T-helper 17 cell (primary cell): ENCODE data around the gene NXPH2. TPM values are rescaled to one million over a fixed set of nuclear protein-coding genes. Genes with fewer than 3 reads are reported as not detected.
"Not testable (repeated sequence)": the region's sequence is repeated elsewhere in the genome, so short reads cannot be mapped to it uniquely, and the experiment has no call there.

Experiments
- ATAC-seq: fragments of 150-1000 bp; cut with Tn5 transposase; 2 replicates; pipeline ENCODE4 v1.10.0; 2021; ENCODE audit warnings: mild to moderate bottlenecking, moderate library complexity
- DNase-seq, 3 donors: peaks; one replicate each; pipeline versions ENCODE4 v3.0.0 to v3.0.0-alpha.2; 2020 to 2021
- H3K9me3 ChIP-seq: one replicate; pipeline ENCODE4 v1.7.0; 2013; ENCODE audit warnings: low read length, mild to moderate bottlenecking; ENCODE audit not compliant: control insufficient read depth, poor library complexity, severe bottlenecking
- H3K27ac Mint-ChIP-seq: one replicate; pipeline ENCODE4 v1.8.0; 2022; ENCODE audit warnings: mild to moderate bottlenecking, moderate library complexity, mixed read lengths
- H3K27me3 Mint-ChIP-seq: one replicate; pipeline ENCODE4 v1.8.0; 2022; ENCODE audit warnings: mixed read lengths
- H3K36me3 Mint-ChIP-seq: one replicate; pipeline ENCODE4 v1.8.0; 2022; ENCODE audit warnings: low read depth, mixed read lengths
- H3K4me1 Mint-ChIP-seq: one replicate; pipeline ENCODE4 v1.8.0; 2022; ENCODE audit warnings: mild to moderate bottlenecking, mixed read lengths
- H3K4me3 Mint-ChIP-seq: one replicate; pipeline ENCODE4 v1.8.0; 2022; ENCODE audit warnings: mild to moderate bottlenecking, moderate library complexity, mixed read lengths
- total RNA-seq, 4 donors: library from RNA in 2 of 4; stranded (reverse) in 2 of 4; gene quantifications; one replicate each; pipeline ENCODE4 v1.2.3 and lab custom pipeline; 2022 to 2026

NXPH2 gene
- total RNA-seq, 2 donors from 2014 or later, result not detected

DNA sequence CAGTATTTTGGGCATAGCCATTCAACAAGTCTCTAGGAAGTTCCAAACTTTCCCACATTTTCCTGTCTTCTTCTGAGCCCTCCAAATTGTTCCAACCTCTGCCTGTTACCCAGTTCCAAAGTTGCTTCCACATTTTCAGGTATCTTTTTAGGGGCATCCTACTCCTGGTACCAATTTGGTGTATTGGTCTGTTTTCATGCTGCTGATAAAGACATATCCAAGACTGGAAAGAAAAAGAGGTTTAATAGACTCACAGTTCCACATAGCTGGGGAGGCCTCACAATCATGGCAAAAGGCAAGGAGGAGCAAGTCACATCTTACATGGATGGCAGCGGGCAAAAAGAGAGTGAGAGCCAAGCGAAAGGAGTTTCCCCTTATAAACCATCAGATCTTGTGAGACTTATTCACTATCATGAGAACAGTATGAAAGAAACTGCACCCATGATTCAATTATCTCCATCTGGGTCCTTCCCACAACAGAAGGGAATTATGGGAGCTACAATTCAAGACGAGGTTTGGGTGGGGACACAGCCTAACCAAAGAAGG is 43.1 kb downstream of the NXPH2 start:
- not testable (repeated sequence) for ATAC-seq, H3K27me3 Mint-ChIP-seq, H3K36me3 Mint-ChIP-seq, DNase-seq, H3K27ac Mint-ChIP-seq, H3K4me3 Mint-ChIP-seq, H3K4me1 Mint-ChIP-seq, H3K9me3 ChIP-seq

DNA sequence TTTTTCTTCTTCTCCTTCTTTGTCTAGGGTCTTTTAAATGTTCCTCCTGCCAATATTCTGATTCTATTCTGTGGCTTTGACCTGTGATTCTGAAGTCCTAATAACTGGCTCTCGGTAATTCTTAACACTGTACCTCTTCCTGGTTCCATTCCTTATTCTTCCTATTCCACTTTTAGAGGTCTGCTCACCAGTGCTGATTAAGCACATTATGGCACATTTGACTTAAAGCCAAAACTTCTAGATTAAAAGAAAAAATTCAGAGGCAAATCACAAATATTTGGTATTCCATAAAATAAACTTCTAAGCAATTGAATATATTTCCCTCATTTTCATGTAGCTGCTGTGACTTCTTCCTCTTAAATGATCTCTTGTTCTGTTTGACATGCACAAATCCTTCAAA is 47.5 kb downstream of the NXPH2 start:
- no peaks in the 10 kb centered on the region for H3K9me3 ChIP-seq
- H3K27ac Mint-ChIP-seq, result no peak overlapping the region
- H3K27me3 Mint-ChIP-seq, result no peaks in the 10 kb centered on the region
- ATAC-seq, result no peak
- no peak for DNase-seq
- no peak overlapping the region for H3K4me3 Mint-ChIP-seq
- H3K36me3 Mint-ChIP-seq, result no peaks in the 10 kb centered on the region
- no peaks in the 10 kb centered on the region for H3K4me1 Mint-ChIP-seq

DNA sequence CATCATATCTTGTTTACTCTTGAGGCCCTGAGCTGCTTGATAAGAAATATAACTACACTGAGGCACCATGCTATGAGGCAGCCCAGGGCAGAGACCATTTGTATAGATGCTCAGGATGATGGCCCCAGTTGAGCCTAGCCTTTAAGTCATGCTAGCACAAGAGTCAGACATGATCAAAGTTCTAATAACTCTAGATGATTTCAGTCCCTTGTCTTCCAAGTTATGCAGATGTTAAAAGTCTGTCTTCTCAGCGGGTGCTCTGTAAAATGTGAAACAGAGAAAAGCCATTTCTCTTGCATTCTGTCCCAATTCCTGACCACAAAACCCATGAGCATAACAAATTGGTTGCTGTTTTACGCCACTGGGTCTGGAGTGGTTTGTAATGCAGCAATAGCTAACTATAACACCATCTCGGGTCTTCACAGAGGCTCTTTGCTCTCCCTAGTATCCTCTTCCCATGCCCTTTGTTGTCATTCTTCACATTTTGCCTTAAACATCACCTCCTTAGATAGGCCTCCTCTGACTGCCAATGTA is 49.6 kb downstream of the NXPH2 start:
- H3K27ac Mint-ChIP-seq, result no peak overlapping the region
- no peak overlapping the region for H3K4me3 Mint-ChIP-seq
- no peaks in the 10 kb centered on the region for H3K4me1 Mint-ChIP-seq
- H3K27me3 Mint-ChIP-seq, result no peaks in the 10 kb centered on the region
- ATAC-seq (no peak), DNase-seq (no peak)
- H3K36me3 Mint-ChIP-seq, result no peaks in the 10 kb centered on the region
- no peaks in the 10 kb centered on the region for H3K9me3 ChIP-seq

DNA sequence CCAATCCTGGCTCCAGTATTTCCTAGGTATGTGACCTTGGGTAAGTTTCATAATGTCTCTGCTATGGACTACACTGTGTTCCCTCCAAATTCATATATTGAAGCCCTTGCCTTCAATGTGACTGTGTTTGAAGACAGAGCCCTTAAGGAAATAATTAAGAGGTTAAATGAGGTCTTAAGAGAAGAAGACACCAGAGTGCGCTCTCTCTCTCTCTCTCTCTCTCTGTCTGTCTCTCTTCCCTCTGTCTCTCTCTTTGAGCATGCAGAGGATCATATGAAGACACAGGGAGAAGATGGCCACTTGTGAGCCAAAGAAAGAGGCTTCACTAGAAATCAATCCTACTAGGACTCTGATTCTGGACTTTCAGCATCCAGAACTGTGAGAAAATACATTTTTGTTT is 52.2 kb downstream of the NXPH2 start:
- no peaks in the 10 kb centered on the region for H3K4me1 Mint-ChIP-seq
- H3K9me3 ChIP-seq, result no peaks in the 10 kb centered on the region
- H3K4me3 Mint-ChIP-seq, result no peak overlapping the region
- no peaks in the 10 kb centered on the region for H3K27me3 Mint-ChIP-seq
- no peak overlapping the region for H3K27ac Mint-ChIP-seq
- DNase-seq (no peak), ATAC-seq (no peak)
- H3K36me3 Mint-ChIP-seq, result no peaks in the 10 kb centered on the region

DNA sequence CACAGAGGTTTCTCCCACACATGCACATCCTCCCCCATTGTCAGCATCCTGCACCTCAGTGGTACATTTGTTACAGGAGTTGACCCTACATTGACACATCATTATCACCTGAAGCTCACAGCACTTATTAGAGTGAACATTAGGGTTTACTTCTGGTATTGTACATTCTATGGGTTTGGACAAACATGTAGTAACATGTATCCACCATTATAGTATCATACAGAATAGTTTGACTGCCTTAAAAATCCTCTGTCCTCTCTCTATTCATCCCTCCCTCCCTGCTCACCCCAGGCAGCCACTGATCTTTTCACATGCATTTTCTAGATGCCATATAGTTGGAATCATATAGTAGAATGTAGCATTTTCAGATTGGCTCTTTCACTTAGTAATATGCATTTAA is 53.5 kb downstream of the NXPH2 start:
- ATAC-seq (no peak), DNase-seq (no peak)
- no peaks in the 10 kb centered on the region for H3K27me3 Mint-ChIP-seq
- no peaks in the 10 kb centered on the region for H3K36me3 Mint-ChIP-seq
- H3K4me1 Mint-ChIP-seq, result no peaks in the 10 kb centered on the region
- H3K4me3 Mint-ChIP-seq, result no peak overlapping the region
- no peak overlapping the region for H3K27ac Mint-ChIP-seq
- no peaks in the 10 kb centered on the region for H3K9me3 ChIP-seq

DNA sequence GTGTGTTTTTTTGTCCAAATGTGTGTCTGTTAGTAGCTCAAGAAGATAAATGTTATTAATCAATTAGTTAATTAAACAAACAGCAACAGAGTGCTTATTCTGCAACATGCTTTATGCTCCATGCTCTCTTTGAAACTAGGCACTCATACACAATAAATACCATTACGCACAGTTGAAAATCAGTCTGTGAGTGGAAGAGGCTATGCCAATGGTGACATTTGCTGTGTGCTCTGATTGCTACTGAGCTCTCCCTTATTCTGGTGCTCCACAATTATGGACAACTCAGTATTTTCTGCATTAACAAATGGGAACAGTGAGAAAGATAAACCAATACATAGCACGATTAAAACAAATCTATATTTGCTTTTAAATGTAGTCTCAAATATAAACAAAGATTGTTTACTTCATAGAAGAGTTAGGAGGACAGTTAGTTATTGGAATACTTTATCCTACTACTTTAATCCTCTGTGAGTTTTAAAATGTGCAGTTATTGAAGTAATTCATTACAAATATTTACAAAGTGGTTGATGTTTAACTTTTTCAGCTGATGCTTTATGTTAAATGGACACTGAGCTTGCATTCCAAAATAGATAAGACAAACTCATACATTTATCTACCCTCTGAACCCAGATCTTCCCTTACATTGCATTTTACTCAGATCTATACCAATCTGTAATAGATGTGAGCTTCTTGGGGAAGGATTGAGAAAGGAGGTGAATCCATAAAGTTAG is 55.3 kb downstream of the NXPH2 start:
- Mint-ChIP-seq H3K36me3 (no peaks in the 10 kb centered on the region), H3K27ac (no peak overlapping the region), H3K4me3 (no peak overlapping the region), H3K4me1 (no peaks in the 10 kb centered on the region), H3K27me3 (peaks cover 9% of the 10 kb centered on the region)
- DNase-seq (no peak), ATAC-seq (no peak)
- no peaks in the 10 kb centered on the region for H3K9me3 ChIP-seq

DNA sequence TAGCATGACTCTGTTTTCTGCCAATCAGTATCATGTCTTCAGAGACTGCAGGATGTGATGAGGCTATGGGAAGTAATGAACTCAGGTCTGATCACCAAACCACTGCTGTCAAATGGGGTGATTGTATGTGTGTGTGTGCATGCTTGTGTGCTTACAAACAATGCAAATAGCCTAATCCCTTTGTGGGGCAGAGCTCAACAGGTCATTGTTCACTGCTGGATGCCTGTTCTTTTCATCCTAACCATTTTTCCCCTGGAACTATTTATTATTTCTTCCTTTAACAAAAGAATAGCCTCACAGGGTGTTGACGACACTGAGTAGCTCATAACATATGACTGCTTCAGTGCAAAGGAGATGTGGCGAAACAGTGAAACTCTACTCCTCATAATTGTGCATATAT is 55.9 kb downstream of the NXPH2 start:
- Mint-ChIP-seq H3K4me1 (no peaks in the 10 kb centered on the region), H3K27me3 (peaks cover 9% of the 10 kb centered on the region), H3K36me3 (no peaks in the 10 kb centered on the region), H3K27ac (no peak overlapping the region), H3K4me3 (no peak overlapping the region)
- no peaks in the 10 kb centered on the region for H3K9me3 ChIP-seq
- DNase-seq (no peak), ATAC-seq (no peak)

DNA sequence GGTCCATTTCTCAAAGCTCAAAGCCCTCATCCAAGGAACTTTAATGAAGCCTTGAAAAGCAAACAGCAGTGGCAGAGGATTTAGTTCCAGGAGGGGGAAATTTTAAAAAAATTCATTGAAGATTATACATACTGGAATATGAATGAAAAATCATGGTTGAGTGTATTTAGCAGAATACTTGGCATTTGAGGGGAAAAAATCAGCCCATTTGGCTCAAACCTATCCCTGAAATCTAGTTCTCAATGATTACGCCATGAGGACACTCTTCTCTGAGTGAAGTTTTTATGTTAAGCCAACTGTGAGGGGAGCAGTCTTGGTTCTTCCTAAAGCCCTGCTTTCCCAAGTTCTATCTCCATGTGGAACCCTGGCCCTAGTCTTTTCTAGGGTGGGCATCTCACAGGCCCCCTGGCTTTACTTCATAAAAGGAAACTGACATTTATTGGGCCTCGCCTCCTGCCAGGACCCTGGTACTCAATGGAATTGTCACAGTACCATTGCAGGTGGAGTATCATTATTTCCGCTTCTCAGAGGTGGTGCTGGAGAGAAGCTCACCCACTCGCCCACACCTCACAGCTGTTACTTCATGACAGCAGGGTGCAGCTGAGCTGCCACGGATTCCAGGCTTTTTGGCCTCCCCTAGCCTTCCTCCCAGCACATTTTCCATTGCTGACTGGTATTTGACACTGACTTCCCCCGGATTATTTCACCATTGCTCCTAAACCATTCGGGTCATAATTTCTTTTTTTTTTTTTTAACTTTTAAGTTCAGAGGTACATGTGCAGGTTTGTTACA is 56.8 kb downstream of the NXPH2 start:
- H3K27ac Mint-ChIP-seq, result no peak overlapping the region
- no peak overlapping the region for H3K4me3 Mint-ChIP-seq
- H3K4me1 Mint-ChIP-seq, result no peaks in the 10 kb centered on the region
- no peaks in the 10 kb centered on the region for H3K36me3 Mint-ChIP-seq
- no peak for ATAC-seq
- H3K9me3 ChIP-seq, result no peaks in the 10 kb centered on the region
- H3K27me3 Mint-ChIP-seq, result peaks cover 14% of the 10 kb centered on the region
- no peak for DNase-seq

DNA sequence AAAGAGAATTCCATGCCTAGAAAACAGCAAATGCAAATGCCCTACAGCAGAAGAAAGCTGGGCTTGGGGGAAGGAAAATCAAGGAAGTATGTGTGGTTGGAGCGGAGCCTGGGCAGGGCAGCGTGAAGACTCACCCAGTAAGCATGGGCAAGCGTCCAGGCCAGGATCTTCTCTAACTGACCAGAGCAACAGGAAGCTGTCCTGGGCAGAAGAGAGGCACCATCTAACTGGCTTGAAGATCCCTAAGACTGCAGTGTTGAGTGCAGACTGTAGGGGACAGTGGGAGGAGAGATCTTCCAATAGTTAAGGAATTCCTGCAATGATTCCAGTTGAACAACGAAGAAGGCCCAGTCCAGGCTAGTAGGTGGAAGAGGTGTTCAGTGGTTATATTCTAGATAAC is 57.9 kb downstream of the NXPH2 start:
- Mint-ChIP-seq H3K4me1 (peaks cover 2% of the 10 kb centered on the region), H3K36me3 (peaks cover 2% of the 10 kb centered on the region), H3K4me3 (no peak overlapping the region), H3K27me3 (peaks cover 21% of the 10 kb centered on the region), H3K27ac (no peak overlapping the region)
- ATAC-seq, result no peak
- DNase-seq, result no peak
- H3K9me3 ChIP-seq, result no peaks in the 10 kb centered on the region

DNA sequence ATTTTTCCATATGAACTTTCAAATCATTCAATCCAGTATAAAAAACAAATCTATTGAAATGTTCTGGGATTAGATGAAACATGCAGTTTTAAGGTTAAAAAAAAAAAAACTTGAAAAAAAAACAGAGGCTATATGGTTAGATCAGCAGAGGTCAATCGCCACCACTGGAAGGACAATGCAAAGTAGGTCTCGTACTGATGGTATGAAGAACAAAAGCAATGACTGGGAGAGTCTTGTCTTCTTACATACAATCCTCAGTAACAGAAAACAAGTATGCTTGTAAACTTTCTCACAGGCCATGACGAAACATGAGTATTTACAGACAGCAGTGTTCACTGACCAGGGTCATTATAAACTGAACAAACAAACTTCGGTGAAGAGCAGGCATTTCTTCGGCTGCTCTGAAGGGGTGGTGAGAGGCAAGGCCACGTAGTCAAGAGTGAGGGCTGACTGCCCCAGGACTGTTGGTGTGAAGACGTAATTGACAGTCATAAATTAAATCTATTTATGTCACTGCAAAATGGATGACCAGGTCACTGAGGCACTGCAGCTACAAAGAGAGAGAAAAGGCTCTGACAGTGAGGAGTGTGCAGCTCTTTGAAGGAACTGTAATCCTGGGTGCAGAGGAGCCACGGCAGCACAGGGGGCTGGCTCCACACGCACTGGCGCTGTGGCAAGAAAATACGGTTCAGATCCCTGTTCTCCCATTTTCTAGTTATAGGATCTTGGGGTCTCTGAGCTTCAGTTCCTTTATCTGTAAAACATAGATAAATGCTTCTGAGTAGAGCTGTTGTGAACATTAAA is 60.0 kb downstream of the NXPH2 start:
- H3K9me3 ChIP-seq, result no peaks in the 10 kb centered on the region
- ATAC-seq (no peak), DNase-seq (no peak)
- H3K36me3 Mint-ChIP-seq, result peaks cover 2% of the 10 kb centered on the region
- no peak overlapping the region for H3K27ac Mint-ChIP-seq
- H3K4me1 Mint-ChIP-seq, result peaks cover 2% of the 10 kb centered on the region
- peaks cover 37% of the 10 kb centered on the region for H3K27me3 Mint-ChIP-seq
- H3K4me3 Mint-ChIP-seq, result no peak overlapping the region

DNA sequence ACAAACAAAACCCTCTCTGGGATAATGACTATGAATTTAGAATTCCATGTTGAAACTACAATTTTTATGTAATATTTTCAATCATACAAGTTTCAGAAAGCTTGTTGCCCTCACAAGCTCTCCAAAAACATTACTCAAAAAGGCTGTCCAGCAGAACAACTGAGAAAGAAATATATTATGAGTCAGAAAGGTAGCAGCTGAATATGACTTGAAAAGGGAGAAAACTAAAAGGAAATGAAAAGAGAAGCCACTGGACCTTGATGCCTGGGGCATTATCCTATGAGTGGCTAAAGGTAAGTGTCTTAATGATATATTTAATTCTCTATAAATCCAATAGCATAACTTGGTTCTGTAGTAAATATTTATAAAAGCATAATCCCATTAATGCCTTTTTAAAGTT is 61.8 kb downstream of the NXPH2 start:
- ATAC-seq (no peak), DNase-seq (no peak)
- peaks cover 37% of the 10 kb centered on the region for H3K27me3 Mint-ChIP-seq

DNA sequence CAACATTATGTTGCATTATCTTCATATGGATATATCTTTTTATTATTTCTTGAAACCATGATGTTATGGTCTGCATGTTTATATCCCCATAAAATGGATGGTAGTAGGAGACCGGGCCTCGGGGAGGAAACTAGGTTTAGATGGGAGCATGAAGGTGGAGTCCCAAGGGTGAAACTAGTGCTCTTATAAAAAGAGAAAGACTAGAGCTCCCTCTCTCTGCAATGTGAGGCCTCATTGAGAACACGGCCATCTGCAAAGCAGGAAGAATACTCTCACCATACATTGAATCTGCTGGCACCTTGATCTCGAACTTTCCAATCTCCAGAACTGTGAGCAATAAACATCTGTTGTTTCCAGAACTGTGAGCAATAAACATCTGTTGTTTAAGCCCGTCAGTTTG is 64.0 kb downstream of the NXPH2 start:
- Mint-ChIP-seq H3K27ac (no peak overlapping the region), H3K27me3 (peaks cover 37% of the 10 kb centered on the region), H3K4me3 (no peak overlapping the region), H3K4me1 (peaks cover 2% of the 10 kb centered on the region), H3K36me3 (peaks cover 2% of the 10 kb centered on the region)
- no peak for DNase-seq
- H3K9me3 ChIP-seq, result no peaks in the 10 kb centered on the region
- no peak for ATAC-seq

More for the DNA sequence above, 61.8 kb downstream of the NXPH2 start:
- H3K9me3 ChIP-seq, result no peaks in the 10 kb centered on the region
- H3K4me1 Mint-ChIP-seq, result peaks cover 2% of the 10 kb centered on the region
- H3K27ac Mint-ChIP-seq, result no peak overlapping the region
- no peak overlapping the region for H3K4me3 Mint-ChIP-seq
- H3K36me3 Mint-ChIP-seq, result peaks cover 2% of the 10 kb centered on the region

DNA sequence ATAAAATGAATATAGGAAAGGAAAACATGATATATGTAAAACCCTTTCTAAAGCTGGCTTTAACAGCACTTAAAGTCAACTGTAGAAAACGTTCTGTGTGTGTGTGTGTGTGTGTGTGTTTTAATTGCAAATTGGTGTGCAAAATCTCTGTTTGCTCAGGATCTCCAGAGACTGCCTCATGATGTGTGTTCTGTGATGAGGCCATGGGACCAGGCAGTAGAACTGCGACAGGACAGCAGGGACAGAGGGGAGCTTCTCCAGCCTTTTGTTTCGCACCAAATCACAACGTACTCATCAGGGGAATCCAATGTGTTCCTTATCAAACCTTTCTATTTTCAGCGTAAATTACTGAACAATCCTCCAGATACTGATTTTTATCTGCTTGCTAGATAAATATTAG is 66.7 kb downstream of the NXPH2 start:
- no peaks in the 10 kb centered on the region for H3K9me3 ChIP-seq
- DNase-seq (no peak), ATAC-seq (no peak)
- peaks cover 2% of the 10 kb centered on the region for H3K36me3 Mint-ChIP-seq
- H3K4me3 Mint-ChIP-seq, result no peak overlapping the region
- peaks cover 30% of the 10 kb centered on the region for H3K27me3 Mint-ChIP-seq
- no peak overlapping the region for H3K27ac Mint-ChIP-seq
- H3K4me1 Mint-ChIP-seq, result peaks cover 2% of the 10 kb centered on the region
